Astrocyte of the cerebellum (primary cell): ENCODE measurements around the gene SFI1.

Experiments used
- DNase-seq: peaks from one replicate; pipeline ENCODE4 v3.0.0-alpha.2; 2011; ENCODE audit warnings: low read depth
- H3K4me3 ChIP-seq: 2 replicates; pipeline ENCODE4 v1.5.1; 2011; ENCODE audit warnings: mild to moderate bottlenecking, low read depth, low read length, moderate library complexity
- in situ Hi-C: cut with HindIII; loops from 2 replicates; pipeline ENCODE4 v1.10.0; 2017; ENCODE audit warnings: low sequenced_read_pairs
- TF ChIP-seq, protein P1 (sequence below): IDR thresholded peaks from 2 replicates; pipeline ENCODE4 v1.5.1; 2012; ENCODE audit warnings: low read length, low read depth, moderate library complexity, mild to moderate bottlenecking; ENCODE audit errors: missing control alignments

SFI1 gene

DNA sequence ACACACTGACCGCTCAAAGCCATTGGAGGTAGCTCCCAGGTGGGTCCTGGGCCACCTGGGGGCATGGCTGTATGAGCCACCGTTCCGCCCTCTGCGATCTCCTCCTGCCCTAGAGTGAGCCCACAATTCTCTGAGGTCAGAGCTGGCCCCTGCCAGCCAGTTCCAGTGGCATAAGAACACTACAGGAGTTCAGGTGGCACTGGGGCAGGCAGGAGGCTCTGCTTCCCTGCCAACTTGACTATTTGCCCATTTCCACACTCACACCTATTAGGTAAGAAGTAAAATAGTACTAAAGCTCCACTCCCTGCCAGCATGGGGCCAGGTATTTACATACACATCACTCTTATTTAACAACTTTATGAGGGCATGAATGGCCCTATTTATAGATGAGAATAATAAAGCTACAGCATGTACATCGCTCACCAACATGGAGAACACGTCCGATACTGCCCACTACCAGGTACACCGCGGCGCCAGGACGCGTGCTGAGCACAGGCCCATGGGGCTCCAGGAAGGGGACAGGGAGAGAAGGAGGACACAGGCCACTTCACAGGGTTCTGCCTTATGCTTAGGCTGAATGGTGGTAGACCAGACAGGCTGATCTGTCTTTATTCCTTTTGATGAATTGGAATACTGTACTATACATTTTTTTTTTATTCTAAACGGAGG is 139.4 kb downstream of the SFI1 start:
- in situ Hi-C loops = no loop called here
- H3K4me3 ChIP-seq = no peak overlapping the region
- no peak for DNase-seq
- TF ChIP-seq, protein P1, sequence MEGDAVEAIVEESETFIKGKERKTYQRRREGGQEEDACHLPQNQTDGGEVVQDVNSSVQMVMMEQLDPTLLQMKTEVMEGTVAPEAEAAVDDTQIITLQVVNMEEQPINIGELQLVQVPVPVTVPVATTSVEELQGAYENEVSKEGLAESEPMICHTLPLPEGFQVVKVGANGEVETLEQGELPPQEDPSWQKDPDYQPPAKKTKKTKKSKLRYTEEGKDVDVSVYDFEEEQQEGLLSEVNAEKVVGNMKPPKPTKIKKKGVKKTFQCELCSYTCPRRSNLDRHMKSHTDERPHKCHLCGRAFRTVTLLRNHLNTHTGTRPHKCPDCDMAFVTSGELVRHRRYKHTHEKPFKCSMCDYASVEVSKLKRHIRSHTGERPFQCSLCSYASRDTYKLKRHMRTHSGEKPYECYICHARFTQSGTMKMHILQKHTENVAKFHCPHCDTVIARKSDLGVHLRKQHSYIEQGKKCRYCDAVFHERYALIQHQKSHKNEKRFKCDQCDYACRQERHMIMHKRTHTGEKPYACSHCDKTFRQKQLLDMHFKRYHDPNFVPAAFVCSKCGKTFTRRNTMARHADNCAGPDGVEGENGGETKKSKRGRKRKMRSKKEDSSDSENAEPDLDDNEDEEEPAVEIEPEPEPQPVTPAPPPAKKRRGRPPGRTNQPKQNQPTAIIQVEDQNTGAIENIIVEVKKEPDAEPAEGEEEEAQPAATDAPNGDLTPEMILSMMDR = no peak

DNA sequence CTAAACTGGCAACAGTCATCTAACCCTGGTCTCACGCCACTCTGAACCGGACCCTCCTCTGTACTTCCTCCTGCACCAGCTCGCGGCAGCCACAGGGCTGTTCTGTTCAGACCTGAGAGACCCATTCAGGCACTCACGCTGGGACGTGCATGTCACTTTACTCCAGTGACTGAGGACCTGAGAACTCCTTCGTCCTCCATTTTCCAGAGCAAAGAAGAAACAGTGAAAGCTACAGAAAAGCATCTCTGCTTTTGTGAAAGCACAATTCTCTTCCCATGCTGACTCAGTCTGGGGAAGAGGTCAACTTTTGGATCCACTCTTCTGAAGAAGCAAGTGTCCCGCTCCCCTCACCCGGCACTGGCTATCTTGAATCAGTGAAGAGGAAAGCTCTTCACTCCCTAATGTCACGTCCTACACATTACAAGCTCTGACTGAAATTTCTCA is 141.1 kb downstream of the SFI1 start:
- no peak for DNase-seq
- TF ChIP-seq, protein P1 = no peak
- no peak overlapping the region for H3K4me3 ChIP-seq
- in situ Hi-C loops = no loop called here

DNA sequence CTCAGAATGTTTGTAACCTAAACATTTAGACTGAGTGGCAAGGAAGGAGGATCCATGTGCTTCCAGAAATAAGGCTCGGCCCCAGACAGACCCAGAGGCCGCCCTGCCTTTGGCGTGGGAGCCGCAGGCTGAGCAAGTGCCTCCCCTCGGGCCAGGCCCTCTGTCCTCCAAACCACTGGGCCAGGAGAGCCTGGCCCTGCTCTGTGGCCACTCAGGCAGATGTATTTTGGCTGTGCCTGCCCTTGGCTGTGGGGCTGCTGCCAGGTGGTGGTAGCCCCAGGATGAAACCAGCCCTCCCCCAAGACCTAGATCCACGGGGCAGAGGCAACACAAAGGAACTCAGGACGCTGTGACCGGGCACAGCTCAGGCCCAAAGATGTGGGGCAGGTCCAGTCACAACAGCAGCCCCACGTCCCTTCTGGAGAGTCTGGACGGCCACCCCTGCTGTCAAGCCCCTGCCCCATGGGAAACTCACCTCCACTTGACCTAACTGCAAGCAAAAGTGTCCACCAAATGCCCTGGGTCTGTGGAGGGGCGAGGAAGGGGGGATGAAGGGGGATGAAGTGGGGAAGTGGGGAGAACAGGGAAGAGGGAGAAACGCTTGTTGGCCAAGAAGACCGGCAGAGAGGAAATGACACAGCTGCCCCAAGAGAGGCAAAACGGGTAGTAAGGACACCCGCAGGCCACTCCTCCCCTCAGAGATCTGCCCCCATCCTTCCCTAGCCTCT is 141.7 kb downstream of the SFI1 start:
- in situ Hi-C loops = no loop called here
- no peak overlapping the region for H3K4me3 ChIP-seq
- TF ChIP-seq, protein P1 = no peak
- DNase-seq = no peak

DNA sequence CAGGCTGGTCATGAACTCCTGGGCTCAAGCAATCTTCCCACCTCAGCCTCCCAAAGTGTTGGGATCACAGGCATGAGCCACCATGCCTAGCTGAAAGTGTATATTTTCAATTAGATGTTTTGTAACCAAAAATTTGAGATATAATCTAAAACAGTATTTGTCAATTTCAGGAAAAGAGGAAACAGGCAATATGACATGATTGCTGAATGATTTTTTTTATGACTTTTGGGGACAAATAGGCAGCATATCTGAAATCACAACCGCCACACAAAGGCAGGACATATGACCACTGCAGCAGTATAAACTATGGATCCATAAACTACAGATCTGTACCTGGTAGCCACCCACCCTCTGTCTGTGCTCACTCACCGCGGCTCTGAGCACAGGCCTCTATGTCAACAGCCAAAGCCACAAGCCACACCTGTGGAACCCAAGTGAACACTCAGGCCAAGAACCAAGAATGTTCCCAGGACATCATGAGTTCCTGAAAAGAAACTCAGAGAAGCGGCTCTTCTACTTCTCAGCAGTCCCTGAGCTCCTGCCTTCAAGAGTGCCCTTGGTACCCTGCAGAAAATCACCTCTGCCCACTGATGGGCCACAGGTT is 143.2 kb downstream of the SFI1 start:
- DNase-seq = no peak
- no peak overlapping the region for H3K4me3 ChIP-seq
- in situ Hi-C loops = no loop called here
- TF ChIP-seq, protein P1 = no peak

DNA sequence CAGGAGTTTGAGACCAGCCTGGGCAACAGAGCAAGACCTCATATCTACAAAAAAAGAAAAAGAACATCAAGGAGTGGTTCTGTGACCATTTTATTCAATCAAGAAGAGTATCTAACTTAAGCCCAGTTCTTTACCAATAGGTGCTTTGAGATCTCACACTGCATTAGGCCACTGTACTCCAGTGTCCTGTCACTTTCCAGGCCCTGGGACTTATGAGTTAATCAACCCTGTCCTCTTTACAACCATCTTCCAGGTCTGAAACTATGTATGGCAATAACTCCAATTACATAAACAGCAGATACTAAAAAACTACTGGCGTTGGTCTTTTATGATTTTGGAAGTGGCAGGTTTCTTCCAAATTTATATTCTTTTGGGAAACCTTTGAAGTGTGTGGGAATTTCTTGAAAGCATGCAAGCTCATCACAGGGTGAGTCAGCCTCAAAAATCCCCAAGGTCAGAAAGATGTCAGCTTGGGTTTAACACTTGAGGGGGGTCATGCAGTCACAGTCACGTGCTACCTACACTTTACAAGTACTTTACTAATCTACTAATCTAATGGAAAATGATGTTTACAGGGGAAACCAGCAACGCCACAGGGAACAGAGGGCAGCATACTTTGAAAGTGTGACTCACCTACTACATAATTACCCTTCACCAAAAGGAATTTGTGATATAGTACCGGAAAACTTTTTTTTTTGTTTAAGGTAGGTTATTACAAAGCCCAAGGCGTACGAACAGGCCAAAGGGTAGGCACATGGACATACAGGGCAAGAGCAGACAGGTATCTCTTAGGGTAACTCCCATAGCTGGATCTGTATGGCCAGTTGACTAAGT is 150.1 kb downstream of the SFI1 start:
- in situ Hi-C loops = no loop called here
- DNase-seq = peak; percentile 98
- TF ChIP-seq, protein P1 = no peak

DNA sequence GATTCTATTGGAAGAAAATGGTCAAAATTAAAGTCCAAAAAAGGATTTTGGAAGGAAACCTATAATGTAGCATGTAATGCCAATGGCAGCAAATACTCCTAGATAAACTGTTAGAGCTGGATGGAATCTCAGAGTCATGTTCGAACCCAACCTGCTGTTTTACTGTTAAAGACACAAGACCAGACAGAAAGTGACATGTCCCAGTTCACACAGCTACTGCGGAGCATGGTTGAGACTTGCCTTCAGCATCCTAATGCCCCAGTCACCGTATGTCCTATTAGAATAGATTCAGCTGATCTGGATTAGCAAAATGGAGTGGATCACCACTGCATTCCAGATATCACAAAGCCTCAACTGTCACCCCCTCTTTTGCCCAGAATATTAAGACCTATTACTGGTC is 150.7 kb downstream of the SFI1 start:
- no peak for DNase-seq
- in situ Hi-C loops = no loop called here
- H3K4me3 ChIP-seq = no peak overlapping the region
- TF ChIP-seq, protein P1 = no peak

More for the DNA sequence above, 150.1 kb downstream of the SFI1 start:
- H3K4me3 ChIP-seq = no peak overlapping the region
